ENCODE data around the gene TMEM11.

TMEM11 gene

GRCh38 chr17:21161498-21162393 is 52.2 kb downstream of the TMEM11 start:
- Histone ChIP-seq H2AFZ (no peak overlapping the region), H3K4me2 (ENCODE audit: low read length) (no peak overlapping the region), H3K9me3 (ENCODE audit: control insufficient read depth, low read length) (no peaks in the 10 kb centered on the region), H3K27me3 (ENCODE audit: control insufficient read depth, insufficient read depth, low read length) (no peaks in the 10 kb centered on the region), H3K4me3 (ENCODE audit: low read depth, low read length) (no peak overlapping the region), H3K27ac (peak overlapping the region; percentile 37), H3K36me3 (ENCODE audit: control insufficient read depth, insufficient read depth, low read length) (no peaks in the 10 kb centered on the region), H3K79me2 (peaks cover 23% of the 10 kb centered on the region), H3K9ac (no peak overlapping the region), H3K4me1 (peaks cover 8% of the 10 kb centered on the region)
- TF ChIP-seq CTCF (IDR thresholded peaks at IDR 0.05): no peak

- H3K4me2 ChIP-seq (ENCODE audit: low read length): no peak overlapping the region
- H3K9ac ChIP-seq: no peak overlapping the region
- no peaks in the 10 kb centered on the region for H3K27me3 ChIP-seq (ENCODE audit: control insufficient read depth, insufficient read depth, low read length)
- no peaks in the 10 kb centered on the region for H3K9me3 ChIP-seq (ENCODE audit: control insufficient read depth, low read length)
- H3K4me3 ChIP-seq (ENCODE audit: low read depth, low read length): no peak overlapping the region
- H3K36me3 ChIP-seq (ENCODE audit: control insufficient read depth, insufficient read depth, low read length): no peaks in the 10 kb centered on the region
- H3K27ac ChIP-seq: no peak overlapping the region
- peaks cover 21% of the 10 kb centered on the region for H3K79me2 ChIP-seq
- TF ChIP-seq CTCF (IDR thresholded peaks at IDR 0.05): no peak
- no peak overlapping the region for H2AFZ ChIP-seq
- H3K4me1 ChIP-seq: peaks cover 8% of the 10 kb centered on the region
Observed at GRCh38 chr17:21160401-21160800, 53.6 kb downstream of the TMEM11 start.

- H3K4me1 ChIP-seq: peaks cover 8% of the 10 kb centered on the region
- H2AFZ ChIP-seq: no peak overlapping the region
- no peaks in the 10 kb centered on the region for H3K27me3 ChIP-seq (ENCODE audit: control insufficient read depth, insufficient read depth, low read length)
- H3K36me3 ChIP-seq (ENCODE audit: control insufficient read depth, insufficient read depth, low read length): no peaks in the 10 kb centered on the region
- no peak for TF ChIP-seq CTCF (IDR thresholded peaks at IDR 0.05)
- peaks cover 2% of the 10 kb centered on the region for H3K79me2 ChIP-seq
- no peak overlapping the region for H3K4me3 ChIP-seq (ENCODE audit: low read depth, low read length)
- no peak overlapping the region for H3K9ac ChIP-seq
- H3K4me2 ChIP-seq (ENCODE audit: low read length): no peak overlapping the region
- H3K27ac ChIP-seq: no peak overlapping the region
- no peaks in the 10 kb centered on the region for H3K9me3 ChIP-seq (ENCODE audit: control insufficient read depth, low read length)
Observed at GRCh38 chr17:21157586-21158370, 56.2 kb downstream of the TMEM11 start.

- peaks cover 2% of the 10 kb centered on the region for H3K79me2 ChIP-seq
- no peak overlapping the region for H3K4me3 ChIP-seq (ENCODE audit: low read depth, low read length)
- H3K9ac ChIP-seq: no peak overlapping the region
- no peak overlapping the region for H2AFZ ChIP-seq
- no peak for TF ChIP-seq CTCF (IDR thresholded peaks at IDR 0.05)
- H3K4me1 ChIP-seq: no peaks in the 10 kb centered on the region
- no peaks in the 10 kb centered on the region for H3K27me3 ChIP-seq (ENCODE audit: control insufficient read depth, insufficient read depth, low read length)
- H3K36me3 ChIP-seq (ENCODE audit: control insufficient read depth, insufficient read depth, low read length): no peaks in the 10 kb centered on the region
- H3K27ac ChIP-seq: no peak overlapping the region
- H3K9me3 ChIP-seq (ENCODE audit: control insufficient read depth, low read length): no peaks in the 10 kb centered on the region
- H3K4me2 ChIP-seq (ENCODE audit: low read length): no peak overlapping the region
Observed at GRCh38 chr17:21152731-21153130, 61.2 kb downstream of the TMEM11 start.
